BE2C (cell line): Measurements from ENCODE around the gene ROBO4.

ENCODE experiments used
- DNase-seq: peaks from one replicate; pipeline ENCODE4 v3.0.0-alpha.2; 2020
- H3K27me3 ChIP-seq: fragments of 250-450 bp; sonication (Bioruptor Pico); 2 replicates; pipeline ENCODE4 v1.5.1; 2020; ENCODE audit warnings: mild to moderate bottlenecking
- H3K36me3 ChIP-seq: fragments of 250-450 bp; sonication (Bioruptor Pico); 2 replicates; pipeline ENCODE4 v1.5.1; 2020; ENCODE audit warnings: mild to moderate bottlenecking
- H3K4me1 ChIP-seq: fragments of 250-450 bp; sonication (Bioruptor Pico); 2 replicates; pipeline ENCODE4 v1.5.1; 2020
- H3K4me3 ChIP-seq: 2 replicates; pipeline ENCODE4 v1.5.1; 2011; ENCODE audit warnings: low read depth, low read length
- H3K9me3 ChIP-seq: fragments of 250-450 bp; sonication (Bioruptor Pico); 2 replicates; pipeline ENCODE4 v1.5.1; 2020
- CTCF ChIP-seq: IDR thresholded peaks from 2 replicates; pipeline ENCODE4 v1.5.1; 2012; ENCODE audit warnings: mild to moderate bottlenecking, low read depth, low read length

The ROBO4 gene

GRCh38 chr11:124882339-124883071 lies 15.2 kb downstream of the ROBO4 start:
- H3K27me3 ChIP-seq, result no peaks in the 10 kb centered on the region
- DNase-seq, result no peak
- no peak for TF ChIP-seq CTCF
- H3K4me3 ChIP-seq, result no peak overlapping the region
- H3K9me3 ChIP-seq, result no peaks in the 10 kb centered on the region
- H3K36me3 ChIP-seq, result no peaks in the 10 kb centered on the region
- H3K4me1 ChIP-seq, result no peaks in the 10 kb centered on the region

- no peak for TF ChIP-seq CTCF
- no peaks in the 10 kb centered on the region for H3K4me1 ChIP-seq
Observed at GRCh38 chr11:124880958-124881357, 16.7 kb downstream of the ROBO4 start.

DNA sequence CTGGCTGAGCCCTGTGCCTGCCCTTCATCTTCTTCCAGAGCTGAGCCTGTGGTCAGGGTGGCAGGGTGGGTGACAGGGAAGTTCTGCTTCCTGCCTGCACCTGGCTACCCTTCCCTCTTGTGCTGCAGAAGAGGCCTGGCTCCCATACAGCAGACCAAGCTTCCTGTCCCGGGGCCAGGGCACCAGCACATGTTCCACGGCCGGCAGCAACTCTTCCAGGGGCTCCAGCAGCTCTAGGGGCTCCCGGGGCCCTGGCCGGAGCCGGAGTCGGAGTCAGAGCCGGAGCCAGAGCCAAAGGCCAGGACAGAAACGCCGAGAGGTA lies 17.4 kb downstream of the ROBO4 start:
- Histone ChIP-seq H3K9me3 (no peaks in the 10 kb centered on the region), H3K27me3 (no peaks in the 10 kb centered on the region), H3K36me3 (no peaks in the 10 kb centered on the region), H3K4me3 (no peak overlapping the region), H3K4me1 (no peaks in the 10 kb centered on the region)
- DNase-seq, result no peak
- TF ChIP-seq CTCF, result no peak

More at GRCh38 chr11:124880958-124881357, 16.7 kb downstream of the ROBO4 start:
- H3K36me3 ChIP-seq, result no peaks in the 10 kb centered on the region
- no peak for DNase-seq
- no peaks in the 10 kb centered on the region for H3K9me3 ChIP-seq
- no peaks in the 10 kb centered on the region for H3K27me3 ChIP-seq
- H3K4me3 ChIP-seq, result no peak overlapping the region

DNA sequence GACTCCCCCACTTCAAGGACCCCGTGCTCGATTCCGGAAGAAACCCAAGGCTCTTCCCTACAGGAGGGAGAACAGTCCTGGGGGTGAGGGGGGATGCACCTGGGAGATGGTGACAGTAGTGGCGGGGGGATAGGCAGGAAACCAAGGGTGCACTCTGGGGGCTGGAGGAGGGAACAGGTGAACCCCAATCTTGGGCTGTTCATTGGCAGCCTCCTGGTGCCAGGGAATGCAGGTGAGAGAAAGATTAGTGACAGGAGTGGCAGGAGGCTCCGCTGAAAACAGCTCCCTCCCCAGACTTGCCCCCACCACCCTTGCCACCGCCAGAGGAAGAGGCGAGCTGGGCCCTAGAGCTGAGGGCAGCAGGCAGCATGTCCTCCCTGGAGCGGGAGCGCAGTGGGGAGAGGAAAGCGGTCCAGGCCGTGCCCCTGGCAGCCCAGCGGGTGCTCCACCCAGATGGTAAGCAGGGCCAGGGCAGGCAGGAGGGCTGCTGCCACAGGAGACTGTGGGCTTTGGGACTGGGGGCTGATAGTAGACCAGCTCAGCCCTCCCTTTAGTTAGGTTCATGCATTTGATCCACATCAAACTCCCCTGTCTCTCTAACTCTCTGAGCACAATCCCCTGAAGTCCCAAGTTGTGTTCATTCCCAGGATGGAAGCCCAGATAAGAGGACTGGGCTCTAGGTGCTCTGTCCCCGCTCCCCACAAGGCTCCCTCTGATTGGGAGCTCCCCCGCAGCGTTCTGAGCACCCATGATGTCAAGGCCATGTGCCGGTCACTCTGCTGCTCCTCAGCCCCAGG lies 18.0 kb downstream of the ROBO4 start:
- no peaks in the 10 kb centered on the region for H3K36me3 ChIP-seq
- H3K27me3 ChIP-seq, result no peaks in the 10 kb centered on the region
- TF ChIP-seq CTCF, result no peak
- no peak for DNase-seq
- H3K4me1 ChIP-seq, result no peaks in the 10 kb centered on the region
- no peak overlapping the region for H3K4me3 ChIP-seq
- no peaks in the 10 kb centered on the region for H3K9me3 ChIP-seq

- Histone ChIP-seq H3K36me3 (no peaks in the 10 kb centered on the region), H3K27me3 (no peaks in the 10 kb centered on the region), H3K4me3 (no peak overlapping the region), H3K4me1 (no peaks in the 10 kb centered on the region), H3K9me3 (no peaks in the 10 kb centered on the region)
- no peak for TF ChIP-seq CTCF
- DNase-seq, result no peak
Observed at GRCh38 chr11:124878759-124879492, 18.7 kb downstream of the ROBO4 start.
